GM12872 (cell line): ENCODE data around the gene INF2.

Experiments
- TF ChIP-seq, protein P1 (sequence below): IDR thresholded peaks from 3 replicates; pipeline ENCODE4 v1.5.1; 2011; ENCODE audit warnings: low read depth, mild to moderate bottlenecking, low read length, moderate library complexity; ENCODE audit not compliant: insufficient read depth

INF2 gene

GRCh38 chr14:104683653-104684448, 5.6 kb upstream of the INF2 start:
- TF ChIP-seq, protein P1, sequence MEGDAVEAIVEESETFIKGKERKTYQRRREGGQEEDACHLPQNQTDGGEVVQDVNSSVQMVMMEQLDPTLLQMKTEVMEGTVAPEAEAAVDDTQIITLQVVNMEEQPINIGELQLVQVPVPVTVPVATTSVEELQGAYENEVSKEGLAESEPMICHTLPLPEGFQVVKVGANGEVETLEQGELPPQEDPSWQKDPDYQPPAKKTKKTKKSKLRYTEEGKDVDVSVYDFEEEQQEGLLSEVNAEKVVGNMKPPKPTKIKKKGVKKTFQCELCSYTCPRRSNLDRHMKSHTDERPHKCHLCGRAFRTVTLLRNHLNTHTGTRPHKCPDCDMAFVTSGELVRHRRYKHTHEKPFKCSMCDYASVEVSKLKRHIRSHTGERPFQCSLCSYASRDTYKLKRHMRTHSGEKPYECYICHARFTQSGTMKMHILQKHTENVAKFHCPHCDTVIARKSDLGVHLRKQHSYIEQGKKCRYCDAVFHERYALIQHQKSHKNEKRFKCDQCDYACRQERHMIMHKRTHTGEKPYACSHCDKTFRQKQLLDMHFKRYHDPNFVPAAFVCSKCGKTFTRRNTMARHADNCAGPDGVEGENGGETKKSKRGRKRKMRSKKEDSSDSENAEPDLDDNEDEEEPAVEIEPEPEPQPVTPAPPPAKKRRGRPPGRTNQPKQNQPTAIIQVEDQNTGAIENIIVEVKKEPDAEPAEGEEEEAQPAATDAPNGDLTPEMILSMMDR, result no peak

DNA sequence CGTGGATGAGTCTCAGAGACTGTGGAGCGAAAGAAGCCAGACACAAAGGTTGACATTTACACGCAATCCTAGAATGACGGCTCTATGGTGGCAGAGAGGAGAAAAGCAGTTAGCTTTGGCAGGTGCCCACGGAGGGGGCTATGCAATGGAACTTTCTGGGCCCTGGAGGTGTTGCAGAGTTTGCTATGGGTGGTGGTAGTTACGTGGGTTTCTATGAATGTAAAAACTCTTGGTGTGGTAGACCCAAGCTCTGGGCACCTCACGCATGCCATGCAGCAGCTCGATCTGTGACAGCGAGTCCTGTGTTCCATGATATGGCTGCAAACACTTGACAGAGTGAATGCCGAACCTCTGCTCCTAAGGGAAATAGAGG, 5.0 kb upstream of the INF2 start:
- TF ChIP-seq, protein P1, result no peak

DNA sequence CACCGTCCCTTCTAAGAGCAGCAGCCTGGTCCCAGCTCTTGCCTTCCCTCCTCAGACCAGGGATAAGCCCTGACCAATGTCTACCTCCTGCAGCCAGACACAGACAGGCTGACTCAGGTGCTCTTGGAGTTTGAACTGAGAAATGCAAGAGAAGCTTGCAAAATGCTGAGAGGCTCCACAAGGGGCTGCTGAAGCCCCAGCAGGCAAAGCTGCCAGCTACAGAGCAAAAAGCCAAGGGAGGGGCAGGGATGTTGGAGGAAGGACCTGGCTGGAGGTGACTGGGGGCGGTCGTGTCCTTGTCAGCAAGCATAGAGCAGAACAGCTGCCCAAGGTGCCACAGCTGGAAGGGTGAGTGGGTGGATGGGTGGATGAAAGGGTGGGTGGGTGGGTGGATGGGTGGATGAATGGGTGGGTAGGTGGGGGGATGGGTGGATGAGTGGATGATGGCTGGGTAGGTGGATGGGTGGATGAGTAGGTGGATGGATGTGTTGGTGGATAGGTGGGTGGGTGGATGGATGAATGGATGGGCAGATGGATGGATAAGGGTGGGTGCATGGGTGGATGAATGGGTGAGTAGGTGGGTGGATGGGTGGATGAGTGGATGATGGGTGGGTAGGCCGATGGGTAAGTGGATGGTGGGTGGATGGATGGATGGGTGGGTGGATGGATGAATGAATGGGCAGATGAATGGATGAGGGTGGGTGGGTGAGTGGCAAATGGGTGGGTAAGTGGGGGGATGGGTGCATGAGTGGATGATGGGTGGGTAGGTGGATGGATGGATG, 4.0 kb upstream of the INF2 start:
- TF ChIP-seq, protein P1, result peak; percentile 19; the same call in 1 of the 3 replicates

DNA sequence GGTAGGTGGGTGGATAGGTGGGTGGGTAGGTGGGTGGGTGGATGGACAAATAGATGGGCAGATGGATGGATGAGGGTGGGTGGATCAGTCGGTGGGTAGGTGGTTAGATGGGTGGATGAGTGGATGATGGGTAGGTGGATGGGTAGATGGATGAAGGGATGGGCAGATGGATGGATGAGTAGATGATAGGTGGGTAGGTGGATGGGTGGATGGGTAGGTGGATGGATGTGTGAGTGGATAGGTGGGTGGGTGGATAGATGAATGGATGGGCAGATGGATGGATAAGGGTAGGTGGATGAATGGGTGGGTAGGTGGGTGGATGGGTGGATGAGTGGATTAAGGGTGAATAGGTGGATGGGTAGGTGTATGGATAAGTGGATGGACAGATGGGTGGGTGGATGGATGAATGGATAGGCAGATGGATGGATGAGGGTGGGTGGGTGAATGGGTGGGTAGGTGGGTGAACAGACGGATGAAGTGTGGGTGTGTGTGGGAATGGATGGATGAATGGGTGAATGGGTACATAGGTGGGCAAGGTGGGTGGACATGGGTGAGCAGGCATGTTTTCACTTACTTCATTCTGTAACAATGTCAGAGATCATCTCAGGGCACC, 3.3 kb upstream of the INF2 start:
- TF ChIP-seq, protein P1, result no peak

GRCh38 chr14:104686624-104687517, 2.5 kb upstream of the INF2 start:
- TF ChIP-seq, protein P1, result no peak

GRCh38 chr14:104687601-104688504, 1.6 kb upstream of the INF2 start:
- TF ChIP-seq, protein P1, result no peak
